ENCODE results near the gene ARHGAP1.

The ARHGAP1 gene

DNA sequence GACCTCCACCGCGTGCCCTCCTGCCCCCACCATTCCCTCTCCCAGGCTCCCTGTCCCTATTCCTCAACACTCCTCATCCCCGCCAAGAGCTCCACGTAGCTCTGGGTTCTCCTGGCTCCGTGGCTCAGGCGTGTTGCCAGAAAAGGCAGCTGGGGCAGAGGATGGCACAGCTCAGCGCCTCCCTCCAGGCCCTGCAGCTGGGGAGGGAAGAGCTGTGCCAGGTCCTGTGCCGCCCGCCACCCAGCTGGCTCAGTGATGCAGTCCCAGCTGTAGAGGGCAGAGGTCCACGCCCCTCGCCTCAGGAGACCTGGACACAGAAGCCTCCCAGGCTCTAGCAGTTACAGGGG lies 4.2 kb downstream of the ARHGAP1 start:
- DNase-seq (ENCODE audit: low spot score): no peak
- H3K27me3 ChIP-seq (ENCODE audit: insufficient read depth, poor library complexity, severe bottlenecking): no peaks in the 10 kb centered on the region
- H3K27ac ChIP-seq (ENCODE audit: poor library complexity, severe bottlenecking): no peak overlapping the region
- no peak for ATAC-seq (ENCODE audit: low read depth)
- no peaks in the 10 kb centered on the region for H3K4me1 ChIP-seq (ENCODE audit: insufficient read depth, poor library complexity, severe bottlenecking)
- H3K9me3 ChIP-seq (ENCODE audit: severe bottlenecking): no peaks in the 10 kb centered on the region
- TF ChIP-seq, protein P1, sequence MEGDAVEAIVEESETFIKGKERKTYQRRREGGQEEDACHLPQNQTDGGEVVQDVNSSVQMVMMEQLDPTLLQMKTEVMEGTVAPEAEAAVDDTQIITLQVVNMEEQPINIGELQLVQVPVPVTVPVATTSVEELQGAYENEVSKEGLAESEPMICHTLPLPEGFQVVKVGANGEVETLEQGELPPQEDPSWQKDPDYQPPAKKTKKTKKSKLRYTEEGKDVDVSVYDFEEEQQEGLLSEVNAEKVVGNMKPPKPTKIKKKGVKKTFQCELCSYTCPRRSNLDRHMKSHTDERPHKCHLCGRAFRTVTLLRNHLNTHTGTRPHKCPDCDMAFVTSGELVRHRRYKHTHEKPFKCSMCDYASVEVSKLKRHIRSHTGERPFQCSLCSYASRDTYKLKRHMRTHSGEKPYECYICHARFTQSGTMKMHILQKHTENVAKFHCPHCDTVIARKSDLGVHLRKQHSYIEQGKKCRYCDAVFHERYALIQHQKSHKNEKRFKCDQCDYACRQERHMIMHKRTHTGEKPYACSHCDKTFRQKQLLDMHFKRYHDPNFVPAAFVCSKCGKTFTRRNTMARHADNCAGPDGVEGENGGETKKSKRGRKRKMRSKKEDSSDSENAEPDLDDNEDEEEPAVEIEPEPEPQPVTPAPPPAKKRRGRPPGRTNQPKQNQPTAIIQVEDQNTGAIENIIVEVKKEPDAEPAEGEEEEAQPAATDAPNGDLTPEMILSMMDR (IDR thresholded peaks at IDR 0.05; ENCODE audit: poor library complexity, severe bottlenecking): no peak
- H3K4me3 ChIP-seq (ENCODE audit: severe bottlenecking): no peak overlapping the region
- peaks cover 23% of the 10 kb centered on the region for H3K36me3 ChIP-seq (ENCODE audit: low read depth)

DNA sequence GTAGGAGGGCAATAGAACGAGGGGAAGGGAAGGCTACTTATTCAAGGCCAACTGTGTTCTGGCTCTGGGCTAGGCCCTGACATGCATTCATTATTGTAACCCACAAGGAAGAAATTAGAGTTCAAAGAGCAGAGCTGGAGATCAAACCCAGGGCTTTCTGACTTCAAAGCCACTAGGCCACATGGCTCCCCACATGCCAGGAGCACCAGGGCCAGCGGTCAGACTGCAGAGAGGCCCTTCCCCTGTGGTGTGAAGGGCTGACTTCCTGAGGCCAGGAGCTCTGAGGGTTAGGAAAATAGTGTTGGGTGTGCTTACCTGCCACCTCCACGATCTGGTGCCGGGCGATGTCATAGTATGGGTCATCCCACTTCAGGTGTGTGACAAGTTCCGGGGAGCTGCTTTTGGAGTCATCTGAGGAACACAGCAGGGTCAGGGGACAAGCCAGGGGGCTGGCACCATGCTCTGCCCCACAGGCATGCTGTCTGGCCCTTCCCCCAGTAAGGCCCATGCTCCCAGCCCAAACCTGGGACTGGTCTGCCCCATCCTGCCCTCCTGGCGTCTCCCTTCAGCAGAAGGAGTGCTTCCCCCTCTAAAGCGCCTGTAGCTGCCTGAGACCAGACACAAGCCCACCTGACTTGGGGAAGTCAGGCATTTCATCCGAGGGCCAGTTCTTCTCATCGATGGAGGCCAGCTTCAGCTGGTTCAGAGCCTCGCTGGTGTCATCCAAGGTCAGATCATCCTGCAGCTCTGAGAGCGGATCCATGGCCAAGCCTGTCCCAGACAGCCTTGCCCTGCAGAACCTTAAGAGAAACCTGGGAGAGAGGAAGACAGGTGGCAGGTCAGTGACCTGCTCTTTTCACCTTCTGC lies 4.8 kb downstream of the ARHGAP1 start:
- ATAC-seq (ENCODE audit: low read depth) (no peak), DNase-seq (ENCODE audit: low spot score) (no peak)
- H3K9me3 ChIP-seq (ENCODE audit: severe bottlenecking): no peaks in the 10 kb centered on the region
- TF ChIP-seq, protein P1 (IDR thresholded peaks at IDR 0.05; ENCODE audit: poor library complexity, severe bottlenecking): no peak
- no peak overlapping the region for H3K27ac ChIP-seq (ENCODE audit: poor library complexity, severe bottlenecking)
- H3K27me3 ChIP-seq (ENCODE audit: insufficient read depth, poor library complexity, severe bottlenecking): no peaks in the 10 kb centered on the region
- no peak overlapping the region for H3K4me3 ChIP-seq (ENCODE audit: severe bottlenecking)
- H3K36me3 ChIP-seq (ENCODE audit: low read depth): peaks cover 22% of the 10 kb centered on the region
- no peaks in the 10 kb centered on the region for H3K4me1 ChIP-seq (ENCODE audit: insufficient read depth, poor library complexity, severe bottlenecking)

DNA sequence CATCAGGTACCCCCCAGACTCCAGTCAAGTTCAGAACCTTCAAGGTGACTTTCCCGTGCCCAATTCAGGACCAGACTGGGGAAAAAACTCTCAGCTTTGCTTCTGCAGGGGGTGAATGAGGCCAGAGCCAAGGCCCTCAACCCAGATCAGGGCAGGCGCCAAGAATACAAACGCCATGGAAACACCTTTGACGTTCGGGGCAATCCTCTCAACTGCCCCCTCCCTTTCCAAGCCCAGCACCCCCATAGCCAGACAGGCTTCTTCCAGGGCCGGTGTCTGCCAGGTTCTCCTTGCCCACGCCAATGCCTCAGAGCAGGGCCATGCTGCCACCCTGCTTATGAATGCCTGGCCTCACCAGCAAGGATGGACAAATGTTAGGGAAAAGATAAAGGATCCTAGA lies 5.8 kb downstream of the ARHGAP1 start:
- H3K36me3 ChIP-seq (ENCODE audit: low read depth): peaks cover 22% of the 10 kb centered on the region

DNA sequence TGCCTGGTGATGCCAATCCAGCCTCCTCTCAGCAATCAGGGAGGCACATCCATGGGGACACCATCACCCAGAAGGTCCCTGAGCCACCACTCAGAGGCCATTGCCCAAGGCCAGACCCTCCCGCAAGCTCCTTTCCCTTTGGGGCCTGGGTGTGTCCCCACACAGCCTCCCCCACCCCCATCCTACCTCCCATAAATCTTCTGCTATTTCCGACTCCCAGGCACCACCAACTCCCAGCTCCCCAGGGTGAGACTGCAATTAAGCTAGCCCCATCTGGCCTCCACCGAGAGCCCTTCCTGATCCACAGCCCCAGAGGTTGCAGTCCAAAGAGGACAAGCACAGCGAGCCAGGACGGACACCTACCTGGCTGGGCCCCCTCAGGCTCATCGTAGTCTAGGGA lies 6.3 kb downstream of the ARHGAP1 start:
- DNase-seq (ENCODE audit: low spot score) (no peak), ATAC-seq (ENCODE audit: low read depth) (no peak)
- TF ChIP-seq, protein P1 (IDR thresholded peaks at IDR 0.05; ENCODE audit: poor library complexity, severe bottlenecking): no peak

More for the DNA sequence above, 5.8 kb downstream of the ARHGAP1 start:
- H3K9me3 ChIP-seq (ENCODE audit: severe bottlenecking): no peaks in the 10 kb centered on the region
- ATAC-seq (ENCODE audit: low read depth) (no peak), DNase-seq (ENCODE audit: low spot score) (no peak)
- TF ChIP-seq, protein P1 (IDR thresholded peaks at IDR 0.05; ENCODE audit: poor library complexity, severe bottlenecking): no peak
- no peaks in the 10 kb centered on the region for H3K27me3 ChIP-seq (ENCODE audit: insufficient read depth, poor library complexity, severe bottlenecking)
- H3K4me1 ChIP-seq (ENCODE audit: insufficient read depth, poor library complexity, severe bottlenecking): no peaks in the 10 kb centered on the region
- no peak overlapping the region for H3K27ac ChIP-seq (ENCODE audit: poor library complexity, severe bottlenecking)
- no peak overlapping the region for H3K4me3 ChIP-seq (ENCODE audit: severe bottlenecking)

DNA sequence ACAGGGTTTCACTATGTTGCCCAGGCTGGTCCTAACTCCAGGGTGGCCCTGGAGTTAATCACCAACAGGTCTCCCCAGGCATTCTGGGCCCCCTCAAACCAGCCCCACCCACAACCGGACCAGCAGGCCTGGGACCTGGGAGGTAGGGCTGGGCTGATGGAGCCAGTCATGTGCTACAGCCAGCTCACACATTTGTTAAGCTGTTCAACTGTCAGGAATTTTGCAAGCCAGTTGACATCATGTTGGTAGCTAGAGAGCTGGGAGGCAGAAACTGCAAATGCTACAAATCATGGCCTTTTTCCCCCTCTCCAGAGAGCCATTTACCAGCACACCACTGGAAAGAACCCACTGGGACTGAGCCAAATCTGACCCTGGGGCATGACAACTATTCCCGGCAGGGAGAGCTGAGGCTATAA lies 6.8 kb downstream of the ARHGAP1 start:
- Histone ChIP-seq H3K4me1 (ENCODE audit: insufficient read depth, poor library complexity, severe bottlenecking) (no peaks in the 10 kb centered on the region), H3K27me3 (ENCODE audit: insufficient read depth, poor library complexity, severe bottlenecking) (no peaks in the 10 kb centered on the region), H3K27ac (ENCODE audit: poor library complexity, severe bottlenecking) (no peak overlapping the region), H3K36me3 (ENCODE audit: low read depth) (peaks cover 20% of the 10 kb centered on the region), H3K4me3 (ENCODE audit: severe bottlenecking) (no peak overlapping the region), H3K9me3 (ENCODE audit: severe bottlenecking) (no peaks in the 10 kb centered on the region)
- DNase-seq (ENCODE audit: low spot score) (no peak), ATAC-seq (ENCODE audit: low read depth) (peak; percentile 26; the same call in 1 of the 3 replicates)
- TF ChIP-seq, protein P1 (IDR thresholded peaks at IDR 0.05; ENCODE audit: poor library complexity, severe bottlenecking): no peak

More for the DNA sequence above, 6.3 kb downstream of the ARHGAP1 start:
- Histone ChIP-seq H3K4me1 (ENCODE audit: insufficient read depth, poor library complexity, severe bottlenecking) (no peaks in the 10 kb centered on the region), H3K4me3 (ENCODE audit: severe bottlenecking) (no peak overlapping the region), H3K27ac (ENCODE audit: poor library complexity, severe bottlenecking) (no peak overlapping the region), H3K36me3 (ENCODE audit: low read depth) (peaks cover 21% of the 10 kb centered on the region), H3K27me3 (ENCODE audit: insufficient read depth, poor library complexity, severe bottlenecking) (no peaks in the 10 kb centered on the region), H3K9me3 (ENCODE audit: severe bottlenecking) (no peaks in the 10 kb centered on the region)
